Mesenchymal stem cell (in vitro differentiated cells and primary cell): ENCODE measurements around the gene OR7E24.
"Not testable (repeated sequence)": the region's sequence is repeated elsewhere in the genome, so short reads cannot be mapped to it uniquely, and the experiment has no call there.

Experiments used
- DNase-seq: peaks from one replicate; pipeline ENCODE4 v3.0.0-alpha.2; 2013
- H2AFZ ChIP-seq: one replicate; pipeline ENCODE4 v1.6.1; 2013; ENCODE audit warnings: low read depth, mild to moderate bottlenecking, control low read depth, inconsistent platforms, low read length, moderate library complexity
- H2AK5ac ChIP-seq: 2 replicates; pipeline ENCODE4 v1.6.1; 2013; ENCODE audit warnings: low read length, moderate library complexity, mild to moderate bottlenecking, inconsistent platforms; ENCODE audit not compliant: severe bottlenecking
- H2BK120ac ChIP-seq: one replicate; pipeline ENCODE4 v1.6.1; 2013; ENCODE audit warnings: low read depth, mild to moderate bottlenecking, inconsistent platforms, low read length, moderate library complexity
- H2BK12ac ChIP-seq, 2 experiments: one replicate each; pipeline ENCODE4 v1.6.1; 2013; ENCODE audit warnings: inconsistent platforms in 2 of 2, low read length in 2 of 2, mild to moderate bottlenecking in 2 of 2, moderate library complexity in 2 of 2, control low read depth in 1 of 2
- H2BK15ac ChIP-seq: one replicate; pipeline ENCODE4 v1.6.1; 2013; ENCODE audit warnings: mild to moderate bottlenecking, low read depth, inconsistent platforms; ENCODE audit not compliant: poor library complexity, severe bottlenecking
- H2BK5ac ChIP-seq: 2 replicates; pipeline ENCODE4 v1.6.1; 2013; ENCODE audit warnings: low read depth, mild to moderate bottlenecking, low read length, control low read depth, inconsistent platforms; ENCODE audit not compliant: poor library complexity, severe bottlenecking
- H3K14ac ChIP-seq, 2 experiments: one replicate each; pipeline ENCODE4 v1.6.1; 2013; ENCODE audit warnings: inconsistent platforms in 2 of 2, low read length in 2 of 2, control low read depth in 1 of 2, mild to moderate bottlenecking in 1 of 2, moderate library complexity in 1 of 2
- H3K18ac ChIP-seq, 2 experiments: one replicate each; pipeline ENCODE4 v1.6.1; 2013; ENCODE audit warnings: inconsistent platforms in 2 of 2, low read length in 2 of 2, control low read depth in 1 of 2, low read depth in 1 of 2, mild to moderate bottlenecking in 1 of 2
- H3K23ac ChIP-seq, 2 experiments: one replicate each; pipeline ENCODE4 v1.6.1; 2013; ENCODE audit warnings: inconsistent platforms in 2 of 2, low read length in 2 of 2, mild to moderate bottlenecking in 2 of 2, moderate library complexity in 2 of 2, control low read depth in 1 of 2
- H3K27ac ChIP-seq: 2 replicates; pipeline ENCODE4 v1.5.1; 2013; ENCODE audit warnings: mild to moderate bottlenecking, moderate library complexity, low read length, control low read depth, inconsistent platforms; ENCODE audit not compliant: poor library complexity, severe bottlenecking
- H3K27me3 ChIP-seq, 2 experiments: 2 replicates each; pipeline versions ENCODE4 v1.6.1 to v1.7.0; 2013; ENCODE audit warnings: low read length in 2 of 2, mild to moderate bottlenecking in 2 of 2, moderate library complexity in 2 of 2, control low read depth in 1 of 2, inconsistent platforms in 1 of 2; ENCODE audit not compliant: control insufficient read depth in 1 of 2, insufficient read depth in 1 of 2
- H3K36me3 ChIP-seq, 2 experiments: 2 replicates each; pipeline versions ENCODE4 v1.6.1 to v1.7.0; 2013; ENCODE audit warnings: low read length in 2 of 2, control low read depth in 1 of 2, inconsistent platforms in 1 of 2, low read depth in 1 of 2, mild to moderate bottlenecking in 1 of 2; ENCODE audit not compliant: insufficient read depth in 2 of 2, control insufficient read depth in 1 of 2
- H3K4ac ChIP-seq, 2 experiments: one replicate each; pipeline ENCODE4 v1.6.1; 2013; ENCODE audit warnings: inconsistent platforms in 2 of 2, low read length in 2 of 2, mild to moderate bottlenecking in 2 of 2, moderate library complexity in 2 of 2, control low read depth in 1 of 2, low read depth in 1 of 2
- H3K4me1 ChIP-seq: 2 replicates; pipeline ENCODE4 v1.6.1; 2013; ENCODE audit warnings: low read depth, low read length, control low read depth; ENCODE audit not compliant: control insufficient read depth, insufficient read depth
- H3K4me2 ChIP-seq: 2 replicates; pipeline ENCODE4 v1.6.1; 2013; ENCODE audit warnings: low read length, mild to moderate bottlenecking, inconsistent platforms; ENCODE audit not compliant: poor library complexity, severe bottlenecking
- H3K4me3 ChIP-seq, 2 experiments: 2 replicates each; pipeline versions ENCODE4 v1.5.1 to v1.7.0; 2013; ENCODE audit warnings: low read length in 2 of 2, mild to moderate bottlenecking in 2 of 2, control low read depth in 1 of 2, low read depth in 1 of 2; ENCODE audit not compliant: insufficient read depth in 1 of 2
- H3K79me1 ChIP-seq: replicated peaks from 2 replicates; pipeline ENCODE4 v1.6.1; 2013; ENCODE audit warnings: mild to moderate bottlenecking, control low read depth, low read length, inconsistent platforms; ENCODE audit not compliant: poor library complexity, severe bottlenecking
- H3K9ac ChIP-seq: 2 replicates; pipeline ENCODE4 v1.7.0; 2013; ENCODE audit warnings: mild to moderate bottlenecking, low read length, moderate library complexity
- H3K9me3 ChIP-seq: 2 replicates; pipeline ENCODE4 v1.7.0; 2013; ENCODE audit warnings: mild to moderate bottlenecking, low read length; ENCODE audit not compliant: control insufficient read depth
- H4K8ac ChIP-seq: one replicate; pipeline ENCODE4 v1.6.1; 2013; ENCODE audit warnings: inconsistent platforms, mild to moderate bottlenecking, low read length, moderate library complexity
- H4K91ac ChIP-seq: one replicate; pipeline ENCODE4 v1.6.1; 2013; ENCODE audit warnings: mild to moderate bottlenecking, low read length, inconsistent platforms
- WGBS: methylation state at CpG from one replicate; pipeline ENCODE4 v1.1.7; 2013; ENCODE audit warnings: mixed read lengths; 5-methylcytosine and 5-hydroxymethylcytosine counted together

The OR7E24 gene

GRCh38 chr19:9283485-9283884, 32.8 kb downstream of the OR7E24 start:
- not testable (repeated sequence) for H3K4me3 ChIP-seq, H3K23ac ChIP-seq, DNase-seq, H3K27ac ChIP-seq, H3K18ac ChIP-seq, H2BK15ac ChIP-seq, H3K4me1 ChIP-seq, H2AK5ac ChIP-seq, H3K79me1 ChIP-seq, H3K36me3 ChIP-seq, H3K4ac ChIP-seq, H2BK12ac ChIP-seq, H4K91ac ChIP-seq, H3K27me3 ChIP-seq, H2AFZ ChIP-seq, H3K4me2 ChIP-seq, H3K9ac ChIP-seq, H3K14ac ChIP-seq, H2BK120ac ChIP-seq, H4K8ac ChIP-seq, H2BK5ac ChIP-seq
- peaks cover 54% of the 10 kb centered on the region for H3K9me3 ChIP-seq
- 94% methylated on average over 35 of the region's 38 CpGs for WGBS

- H2BK5ac ChIP-seq: no peak overlapping the region
- no peak overlapping the region for H4K91ac ChIP-seq
- no peak overlapping the region for H3K9ac ChIP-seq
- no peak overlapping the region for H2BK120ac ChIP-seq
- no peak overlapping the region for H2BK12ac ChIP-seq
- no peak overlapping the region for H3K4ac ChIP-seq
- H3K27ac ChIP-seq: no peak overlapping the region
- no peaks in the 10 kb centered on the region for H3K27me3 ChIP-seq
- DNase-seq: no peak
- H3K23ac ChIP-seq: no peak overlapping the region
- peaks cover 81% of the 10 kb centered on the region for H3K9me3 ChIP-seq
- WGBS: 100% methylated on average over 2 of the region's 2 CpGs
- H3K79me1 ChIP-seq: peaks cover 9% of the 10 kb centered on the region
- no peak overlapping the region for H3K4me2 ChIP-seq
- H3K14ac ChIP-seq: no peak overlapping the region
- H2AK5ac ChIP-seq: no peak overlapping the region
- no peak overlapping the region for H4K8ac ChIP-seq
- no peaks in the 10 kb centered on the region for H3K4me1 ChIP-seq
- peak overlapping the region in 1 of 2 experiments; percentile 33 for H3K4me3 ChIP-seq
- H3K18ac ChIP-seq: no peak overlapping the region
- no peak overlapping the region for H2BK15ac ChIP-seq
- no peak overlapping the region for H2AFZ ChIP-seq
- H3K36me3 ChIP-seq: peaks cover 8 to 29% of the 10 kb centered on the region in 2 experiments
Observed at GRCh38 chr19:9289231-9289884, 38.6 kb downstream of the OR7E24 start.

GRCh38 chr19:9295411-9295849, 44.7 kb downstream of the OR7E24 start:
- Histone ChIP-seq H2BK5ac (no peak overlapping the region), H2AK5ac (no peak overlapping the region), H3K4me3 (peak overlapping the region in 1 of 2 experiments; percentile 52), H4K91ac (no peak overlapping the region), H3K18ac (no peak overlapping the region), H2BK12ac (no peak overlapping the region), H3K4me2 (no peak overlapping the region), H3K27me3 (no peaks in the 10 kb centered on the region), H3K9me3 (peaks cover 97% of the 10 kb centered on the region), H3K36me3 (peaks cover 30 to 73% of the 10 kb centered on the region in 2 experiments), H2BK15ac (no peak overlapping the region), H3K9ac (no peak overlapping the region), H3K4me1 (no peaks in the 10 kb centered on the region), H3K27ac (no peak overlapping the region), H3K23ac (no peak overlapping the region), H3K14ac (no peak overlapping the region), H3K79me1 (peaks cover 17% of the 10 kb centered on the region), H3K4ac (no peak overlapping the region), H2AFZ (no peak overlapping the region), H4K8ac (no peak overlapping the region), H2BK120ac (no peak overlapping the region)
- no peak for DNase-seq
- WGBS: 100% methylated on average over 2 of the region's 4 CpGs

GRCh38 chr19:9296336-9296735, 45.6 kb downstream of the OR7E24 start:
- peaks cover 17% of the 10 kb centered on the region for H3K79me1 ChIP-seq
- H4K8ac ChIP-seq: no peak overlapping the region
- no peak overlapping the region for H3K23ac ChIP-seq
- no peak overlapping the region for H4K91ac ChIP-seq
- no peak overlapping the region for H3K27ac ChIP-seq
- no peak for DNase-seq
- no peak overlapping the region for H2BK12ac ChIP-seq
- H3K14ac ChIP-seq: no peak overlapping the region
- H2BK120ac ChIP-seq: no peak overlapping the region
- no peak overlapping the region for H3K4ac ChIP-seq
- H2AFZ ChIP-seq: no peak overlapping the region
- H2AK5ac ChIP-seq: no peak overlapping the region
- no peaks in the 10 kb centered on the region for H3K4me1 ChIP-seq
- no peak overlapping the region for H3K18ac ChIP-seq
- H3K9me3 ChIP-seq: peaks cover 97% of the 10 kb centered on the region
- H3K4me2 ChIP-seq: no peak overlapping the region
- H3K27me3 ChIP-seq: no peaks in the 10 kb centered on the region
- H3K36me3 ChIP-seq: peaks cover 33 to 82% of the 10 kb centered on the region in 2 experiments
- H2BK5ac ChIP-seq: no peak overlapping the region
- no peak overlapping the region for H3K9ac ChIP-seq
- H2BK15ac ChIP-seq: no peak overlapping the region
- peak overlapping the region in 1 of 2 experiments; percentile 52 for H3K4me3 ChIP-seq
- 86% methylated on average over 2 of the region's 2 CpGs for WGBS
